ENCODE data around the gene DMWD. TPM values are rescaled to one million over a fixed set of nuclear protein-coding genes. Genes with fewer than 3 reads are reported as not detected.

DMWD gene
- total RNA-seq, 1 experiment from 2014 or later: 64.6 TPM

- POLR2A ChIA-PET: no interaction called here
- CTCF ChIA-PET: no interaction called here
- no peak; the same call in 1 of the 2 replicates for ATAC-seq
- DNase-seq (ENCODE audit: low read depth, low spot score): no peak
- intact Hi-C loops (cut with micrococcal nuclease; ENCODE audit: unreplicated experiment) (no loop called here), in situ Hi-C loops (cut with HindIII; ENCODE audit: low pct_unique_long_range_greater_than_20kb, low sequenced_read_pairs) (no loop called here)
- Histone ChIP-seq H3K27me3 (ENCODE audit: control insufficient read depth, insufficient read depth, low read length) (no peaks in the 10 kb centered on the region), H3K36me3 (ENCODE audit: control insufficient read depth, insufficient read depth, low read length) (no peaks in the 10 kb centered on the region), H3K9me3 (ENCODE audit: control insufficient read depth, insufficient read depth, low read depth, low read length) (no peaks in the 10 kb centered on the region), H3K27ac (ENCODE audit: low read length) (no peak overlapping the region), H3K4me3 (ENCODE audit: low read depth in 2 of 2, low read length in 2 of 2) (no peak overlapping the region), H3K4me1 (ENCODE audit: control insufficient read depth, insufficient read depth, low read length) (peaks cover 4% of the 10 kb centered on the region; the same call in 1 of the 2 replicates)
- BruUV-seq (replicated peaks): no TSS peak
- TF ChIP-seq, protein P1, sequence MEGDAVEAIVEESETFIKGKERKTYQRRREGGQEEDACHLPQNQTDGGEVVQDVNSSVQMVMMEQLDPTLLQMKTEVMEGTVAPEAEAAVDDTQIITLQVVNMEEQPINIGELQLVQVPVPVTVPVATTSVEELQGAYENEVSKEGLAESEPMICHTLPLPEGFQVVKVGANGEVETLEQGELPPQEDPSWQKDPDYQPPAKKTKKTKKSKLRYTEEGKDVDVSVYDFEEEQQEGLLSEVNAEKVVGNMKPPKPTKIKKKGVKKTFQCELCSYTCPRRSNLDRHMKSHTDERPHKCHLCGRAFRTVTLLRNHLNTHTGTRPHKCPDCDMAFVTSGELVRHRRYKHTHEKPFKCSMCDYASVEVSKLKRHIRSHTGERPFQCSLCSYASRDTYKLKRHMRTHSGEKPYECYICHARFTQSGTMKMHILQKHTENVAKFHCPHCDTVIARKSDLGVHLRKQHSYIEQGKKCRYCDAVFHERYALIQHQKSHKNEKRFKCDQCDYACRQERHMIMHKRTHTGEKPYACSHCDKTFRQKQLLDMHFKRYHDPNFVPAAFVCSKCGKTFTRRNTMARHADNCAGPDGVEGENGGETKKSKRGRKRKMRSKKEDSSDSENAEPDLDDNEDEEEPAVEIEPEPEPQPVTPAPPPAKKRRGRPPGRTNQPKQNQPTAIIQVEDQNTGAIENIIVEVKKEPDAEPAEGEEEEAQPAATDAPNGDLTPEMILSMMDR (IDR thresholded peaks at IDR 0.05): no peak
- TF ChIP-seq, protein P2, sequence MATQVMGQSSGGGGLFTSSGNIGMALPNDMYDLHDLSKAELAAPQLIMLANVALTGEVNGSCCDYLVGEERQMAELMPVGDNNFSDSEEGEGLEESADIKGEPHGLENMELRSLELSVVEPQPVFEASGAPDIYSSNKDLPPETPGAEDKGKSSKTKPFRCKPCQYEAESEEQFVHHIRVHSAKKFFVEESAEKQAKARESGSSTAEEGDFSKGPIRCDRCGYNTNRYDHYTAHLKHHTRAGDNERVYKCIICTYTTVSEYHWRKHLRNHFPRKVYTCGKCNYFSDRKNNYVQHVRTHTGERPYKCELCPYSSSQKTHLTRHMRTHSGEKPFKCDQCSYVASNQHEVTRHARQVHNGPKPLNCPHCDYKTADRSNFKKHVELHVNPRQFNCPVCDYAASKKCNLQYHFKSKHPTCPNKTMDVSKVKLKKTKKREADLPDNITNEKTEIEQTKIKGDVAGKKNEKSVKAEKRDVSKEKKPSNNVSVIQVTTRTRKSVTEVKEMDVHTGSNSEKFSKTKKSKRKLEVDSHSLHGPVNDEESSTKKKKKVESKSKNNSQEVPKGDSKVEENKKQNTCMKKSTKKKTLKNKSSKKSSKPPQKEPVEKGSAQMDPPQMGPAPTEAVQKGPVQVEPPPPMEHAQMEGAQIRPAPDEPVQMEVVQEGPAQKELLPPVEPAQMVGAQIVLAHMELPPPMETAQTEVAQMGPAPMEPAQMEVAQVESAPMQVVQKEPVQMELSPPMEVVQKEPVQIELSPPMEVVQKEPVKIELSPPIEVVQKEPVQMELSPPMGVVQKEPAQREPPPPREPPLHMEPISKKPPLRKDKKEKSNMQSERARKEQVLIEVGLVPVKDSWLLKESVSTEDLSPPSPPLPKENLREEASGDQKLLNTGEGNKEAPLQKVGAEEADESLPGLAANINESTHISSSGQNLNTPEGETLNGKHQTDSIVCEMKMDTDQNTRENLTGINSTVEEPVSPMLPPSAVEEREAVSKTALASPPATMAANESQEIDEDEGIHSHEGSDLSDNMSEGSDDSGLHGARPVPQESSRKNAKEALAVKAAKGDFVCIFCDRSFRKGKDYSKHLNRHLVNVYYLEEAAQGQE (IDR thresholded peaks at IDR 0.05; ENCODE audit: insufficient read depth in 1 of 2, low read depth in 2 of 2, low read length in 1 of 2): no peak
- TF ChIP-seq POLR2AphosphoS5 (IDR thresholded peaks at IDR 0.05; ENCODE audit: low read depth, low read length) (no peak), TCF7L2 (IDR thresholded peaks at IDR 0.05; ENCODE audit: low read depth, low read length) (no peak), SIN3A (IDR thresholded peaks at IDR 0.05; ENCODE audit: borderline replicate concordance, insufficient read depth, low read depth, low read length) (no peak)
Measured at GRCh38 chr19:45809643-45810159, 17.1 kb upstream of the DMWD start.

GRCh38 chr19:45805719-45806118 is 13.1 kb upstream of the DMWD start:
- Histone ChIP-seq H3K36me3 (ENCODE audit: control insufficient read depth, insufficient read depth, low read length) (no peaks in the 10 kb centered on the region), H3K9me3 (ENCODE audit: control insufficient read depth, insufficient read depth, low read depth, low read length) (no peaks in the 10 kb centered on the region), H3K27ac (ENCODE audit: low read length) (no peak overlapping the region), H3K4me3 (ENCODE audit: low read depth in 2 of 2, low read length in 2 of 2) (no peak overlapping the region), H3K4me1 (ENCODE audit: control insufficient read depth, insufficient read depth, low read length) (peaks cover 4% of the 10 kb centered on the region; the same call in 1 of the 2 replicates), H3K27me3 (ENCODE audit: control insufficient read depth, insufficient read depth, low read length) (no peaks in the 10 kb centered on the region)
- no TSS peak for BruUV-seq (replicated peaks)
- ChIA-PET POLR2A (no interaction called here), CTCF (interaction anchor here (0.7 kb wide), 1 partner anchor 122 kb away, joined by 3 read pairs; no protein-coding TSS in a partner anchor)
- DNase-seq (ENCODE audit: low read depth, low spot score): no peak
- ATAC-seq: no peak
- TF ChIP-seq POLR2AphosphoS5 (IDR thresholded peaks at IDR 0.05; ENCODE audit: low read depth, low read length): no peak
- TF ChIP-seq SIN3A (IDR thresholded peaks at IDR 0.05; ENCODE audit: borderline replicate concordance, insufficient read depth, low read depth, low read length): no peak
- TF ChIP-seq, protein P2 (IDR thresholded peaks at IDR 0.05; ENCODE audit: insufficient read depth in 1 of 2, low read depth in 2 of 2, low read length in 1 of 2): no peak
- TF ChIP-seq TCF7L2 (IDR thresholded peaks at IDR 0.05; ENCODE audit: low read depth, low read length): no peak
- intact Hi-C loops (cut with micrococcal nuclease; ENCODE audit: unreplicated experiment) (no loop called here), in situ Hi-C loops (cut with HindIII; ENCODE audit: low pct_unique_long_range_greater_than_20kb, low sequenced_read_pairs) (no loop called here)
